GM12865 (cell line): Measurements from ENCODE around the gene BLNK.

Experiments used
- DNase-seq: peaks from one replicate; pipeline ENCODE4 v3.0.0; 2010; ENCODE audit warnings: low read depth
- H3K4me3 ChIP-seq: 2 replicates; pipeline ENCODE4 v1.5.1; 2011; ENCODE audit warnings: mild to moderate bottlenecking, low read depth, low read length, control low read depth
- CTCF ChIP-seq: IDR thresholded peaks from 2 replicates; pipeline ENCODE4 v1.5.1; 2011; ENCODE audit warnings: low read length, control low read depth, low read depth, inconsistent platforms; ENCODE audit not compliant: insufficient read depth; ENCODE audit errors: missing control alignments

Gene BLNK

GRCh38 chr10:96288151-96288621 is 16.8 kb upstream of the BLNK start:
- DNase-seq, result peak; percentile 86
- H3K4me3 ChIP-seq, result peak overlapping the region; percentile 67
- no peak for TF ChIP-seq CTCF

GRCh38 chr10:96287392-96288105 is 16.2 kb upstream of the BLNK start:
- TF ChIP-seq CTCF, result no peak

GRCh38 chr10:96285331-96285752 is 14.0 kb upstream of the BLNK start:
- no peak for DNase-seq
- no peak overlapping the region for H3K4me3 ChIP-seq
- TF ChIP-seq CTCF, result no peak

More at GRCh38 chr10:96287392-96288105, 16.2 kb upstream of the BLNK start:
- peak; percentile 92 for DNase-seq
- H3K4me3 ChIP-seq, result peak overlapping the region; percentile 67

GRCh38 chr10:96283756-96284155 is 12.4 kb upstream of the BLNK start:
- DNase-seq, result no peak
- no peak for TF ChIP-seq CTCF
- no peak overlapping the region for H3K4me3 ChIP-seq

- DNase-seq, result no peak
- no peak overlapping the region for H3K4me3 ChIP-seq
- no peak for TF ChIP-seq CTCF
Measured at GRCh38 chr10:96283351-96283750, 12.0 kb upstream of the BLNK start.

- no peak for TF ChIP-seq CTCF
- H3K4me3 ChIP-seq, result no peak overlapping the region
- no peak for DNase-seq
Measured at GRCh38 chr10:96281444-96282029, 10.2 kb upstream of the BLNK start.
